Kidney (tissue), 14 donors: Measurements from ENCODE around the gene CRYL1. TPM values are rescaled to one million over a fixed set of nuclear protein-coding genes. Genes with fewer than 3 reads are reported as not detected.

Experiments
- DNase-seq, 5 donors: peaks; one replicate each; pipeline ENCODE4 v3.0.0-alpha.2; 2013 to 2020
- FAIRE-seq: peaks from 2 replicates; lab custom pipeline; 2012; peaks lifted over from hg19 to GRCh38; lab: Jason Lieb, UNC
- H3K27ac ChIP-seq, 2 donors: one replicate each; pipeline ENCODE4 v1.7.0; 2013; ENCODE audit warnings: low read depth in 2 of 2, low read length in 2 of 2, inconsistent platforms in 1 of 2
- H3K27me3 ChIP-seq: one replicate; pipeline ENCODE4 v1.7.1; 2013; ENCODE audit warnings: low read length, inconsistent platforms; ENCODE audit not compliant: control insufficient read depth, insufficient read depth
- H3K36me3 ChIP-seq, 3 donors: one replicate each; pipeline versions ENCODE4 v1.7.0 to v1.7.1; 2013; ENCODE audit warnings: low read length in 3 of 3, control low read depth in 1 of 3, inconsistent platforms in 1 of 3; ENCODE audit not compliant: insufficient read depth in 3 of 3, control insufficient read depth in 2 of 3
- H3K4me1 ChIP-seq, 3 donors: one replicate each; pipeline versions ENCODE4 v1.7.0 to v1.7.1; 2013; ENCODE audit warnings: low read length in 3 of 3, inconsistent platforms in 1 of 3, low read depth in 1 of 3; ENCODE audit not compliant: control insufficient read depth in 2 of 3, insufficient read depth in 2 of 3
- H3K4me3 ChIP-seq, 3 donors: one replicate each; pipeline versions ENCODE4 v1.7.0 to v1.8.1; 2013; ENCODE audit warnings: low read length in 3 of 3, control low read depth in 1 of 3, inconsistent platforms in 1 of 3
- H3K9ac ChIP-seq, 3 donors: one replicate each; pipeline versions ENCODE4 v1.7.0 to v1.7.1; 2013; ENCODE audit warnings: low read length in 3 of 3, control low read depth in 1 of 3, inconsistent platforms in 1 of 3
- H3K9me3 ChIP-seq, 3 donors: one replicate each; pipeline versions ENCODE4 v1.7.0 to v1.7.1; 2013; ENCODE audit warnings: low read length in 3 of 3, control low read depth in 1 of 3, inconsistent platforms in 1 of 3; ENCODE audit not compliant: control insufficient read depth in 2 of 3, insufficient read depth in 1 of 3
- CTCF ChIP-seq: IDR thresholded peaks from 3 replicates; pipeline ENCODE4 v1.5.1; 2012; ENCODE audit warnings: mild to moderate bottlenecking, moderate library complexity, borderline replicate concordance; ENCODE audit not compliant: insufficient read depth; ENCODE audit errors: extremely low read depth
- intact Hi-C: fragments of 100-400 bp; cut with DNase I; formaldehyde crosslinking; loops from one replicate; pipeline ENCODE4 v1.11.1; 2022
- polyA plus RNA-seq: library from polyadenylated mRNA; stranded (reverse); fragments of 350-450 nt; fragmentation: Illumina TruSeq; extraction: RNeasy Lipid Tissue Mini Kit (QIAGEN cat#74804); gene quantifications from one replicate; pipeline ENCODE4 v1.2.3, GENCODE V29; 2014; ENCODE audit warnings: low read depth, low replicate concordance; ENCODE audit not compliant: insufficient read depth
- total RNA-seq: library from RNA; stranded (reverse); fragmentation: NEBNext Ultra II Directional; extraction: Animal tissue kit (Norgen Biotek cat#: 25700); gene quantifications from one replicate; pipeline ENCODE4 v1.2.1, GENCODE V29; 2021
- donor health status: control.
- donor health status: control.
- donor health status: control.
- donor health status: control.
- donor health status: control.
- donor health status: DM: yes; HTN: yes; CAD: no.
- donor health status: Normal renal cell carcinoma (clear cell type).

Gene CRYL1
- total and polyA plus RNA-seq, 2 donors from 2014 or later = 130 to 462 TPM

- peak in 2 of 5 donors; percentile 43 to 67 for DNase-seq
- peak overlapping the region in 1 of 3 donors; percentile 63 for H3K9ac ChIP-seq
- intact Hi-C loops = no loop called here
- no peaks in the 10 kb centered on the region for H3K27me3 ChIP-seq
- no peak for TF ChIP-seq CTCF
- H3K9me3 ChIP-seq = no peaks in the 10 kb centered on the region
- peak overlapping the region in 1 of 3 donors; percentile 33 for H3K4me3 ChIP-seq
- no peaks in the 10 kb centered on the region for H3K36me3 ChIP-seq
- no peak for FAIRE-seq
- peaks cover 4 to 23% (median 8%) of the 10 kb centered on the region in 3 donors for H3K4me1 ChIP-seq
- peak overlapping the region; percentile 73 to 92 for H3K27ac ChIP-seq
Observed at GRCh38 chr13:20360835-20361412, 164.7 kb downstream of the CRYL1 start.

GRCh38 chr13:20360041-20360491 lies 165.6 kb downstream of the CRYL1 start:
- no peaks in the 10 kb centered on the region for H3K27me3 ChIP-seq
- DNase-seq (peak in 1 of 5 donors; percentile 12), FAIRE-seq (no peak)
- H3K9ac ChIP-seq = peak overlapping the region in 1 of 3 donors; percentile 63
- TF ChIP-seq CTCF = no peak
- H3K4me3 ChIP-seq = no peak overlapping the region
- H3K27ac ChIP-seq = peak overlapping the region; percentile 73 to 92
- H3K36me3 ChIP-seq = no peaks in the 10 kb centered on the region
- intact Hi-C loops = no loop called here
- H3K4me1 ChIP-seq = peaks cover 4 to 23% (median 7%) of the 10 kb centered on the region in 3 donors
- no peaks in the 10 kb centered on the region for H3K9me3 ChIP-seq

GRCh38 chr13:20359335-20359734 lies 166.3 kb downstream of the CRYL1 start:
- no peaks in the 10 kb centered on the region for H3K36me3 ChIP-seq
- no peak for TF ChIP-seq CTCF
- peaks cover 4 to 23% (median 7%) of the 10 kb centered on the region in 3 donors for H3K4me1 ChIP-seq
- intact Hi-C loops = no loop called here
- DNase-seq = no peak
- H3K27me3 ChIP-seq = no peaks in the 10 kb centered on the region
- no peak overlapping the region for H3K9ac ChIP-seq
- H3K4me3 ChIP-seq = no peak overlapping the region
- H3K27ac ChIP-seq = no peak overlapping the region
- FAIRE-seq = no peak
- H3K9me3 ChIP-seq = no peaks in the 10 kb centered on the region

- H3K9me3 ChIP-seq = no peaks in the 10 kb centered on the region
- H3K4me1 ChIP-seq = peaks cover 4 to 18% (median 7%) of the 10 kb centered on the region in 3 donors
- H3K27me3 ChIP-seq = no peaks in the 10 kb centered on the region
- no peak overlapping the region for H3K4me3 ChIP-seq
- no peak for DNase-seq
- H3K27ac ChIP-seq = no peak overlapping the region
- no peaks in the 10 kb centered on the region for H3K36me3 ChIP-seq
- intact Hi-C loops = no loop called here
- no peak for FAIRE-seq
- H3K9ac ChIP-seq = no peak overlapping the region
- no peak for TF ChIP-seq CTCF
Observed at GRCh38 chr13:20358022-20358421, 167.6 kb downstream of the CRYL1 start.
